Measurements from ENCODE around the gene BTBD17. TPM values are rescaled to one million over a fixed set of nuclear protein-coding genes. Genes with fewer than 3 reads are reported as not detected.

BTBD17 gene
- total and polyA plus RNA-seq, 2 of the 8 experiments (the other 6 are each of a cell fraction or from before 2014, with no cell fraction given) = 7.0 to 14.8 TPM

DNA sequence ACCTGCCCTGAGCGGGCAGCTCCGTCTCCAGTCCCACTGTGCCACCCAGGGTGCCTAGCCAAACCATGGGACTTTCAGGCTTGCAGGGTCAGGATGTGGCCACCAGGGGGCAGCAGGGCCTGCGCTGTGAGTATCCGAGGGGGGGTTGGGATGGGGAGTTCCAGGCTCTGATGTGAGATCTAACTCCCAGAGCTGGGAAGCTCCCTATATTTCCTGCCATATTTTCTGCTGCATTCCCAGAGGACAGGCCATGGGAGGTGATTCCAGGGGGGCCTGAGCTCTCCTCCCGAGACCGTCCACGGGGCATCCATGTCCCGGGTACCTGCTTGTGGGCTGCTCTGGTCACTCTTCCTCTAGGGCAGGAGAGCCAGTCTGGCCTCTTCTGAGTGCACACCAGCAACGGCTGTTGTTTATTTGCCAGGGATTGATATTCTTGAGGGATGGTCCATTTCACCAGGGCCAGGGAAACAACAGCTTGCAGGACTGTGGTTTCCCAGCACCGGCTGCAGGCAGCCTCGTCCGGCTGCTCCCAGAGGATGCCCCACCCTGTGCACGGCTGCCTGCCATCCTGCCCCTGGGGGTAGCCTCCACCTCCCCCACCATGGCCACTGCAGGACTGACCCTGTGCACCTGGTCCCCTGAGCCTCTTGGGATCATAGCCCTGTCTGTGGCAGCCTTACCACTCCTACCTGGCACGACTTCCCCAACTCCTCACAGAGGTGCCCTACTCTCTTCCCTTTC, 6.8 kb upstream of the BTBD17 start (continued):
- TF ChIP-seq KDM1A (IDR thresholded peaks at IDR 0.05; ENCODE audit: borderline replicate concordance, low read length) = no peak
- TF ChIP-seq RXRA (IDR thresholded peaks at IDR 0.05; ENCODE audit: insufficient read depth, low read depth, low read length) = no peak
